Ascending aorta (tissue), 2 donors: ENCODE data around the gene CD300C. TPM values are rescaled to one million over a fixed set of nuclear protein-coding genes. Genes with fewer than 3 reads are reported as not detected.
"Not testable (repeated sequence)": the region's sequence is repeated elsewhere in the genome, so short reads cannot be mapped to it uniquely, and the experiment has no call there.

Experiments used
- DNase-seq, 2 donors: peaks; one replicate each; pipeline ENCODE4 v3.0.0-alpha.2; 2019; ENCODE audit warnings: low spot score in 2 of 2
- H3K27ac ChIP-seq, 2 donors: fragments of 200-600 bp; sonication (generic); one replicate each; pipeline ENCODE4 v1.5.1; 2016 to 2017; ENCODE audit warnings: mild to moderate bottlenecking in 1 of 2
- H3K27me3 ChIP-seq: fragments of 200-600 bp; sonication (generic); one replicate; pipeline ENCODE4 v1.5.1; 2017
- H3K36me3 ChIP-seq, 2 donors: fragments of 200-600 bp; sonication (generic); one replicate each; pipeline ENCODE4 v1.5.1; 2016
- H3K4me1 ChIP-seq, 2 donors: fragments of 200-600 bp; sonication (generic); one replicate each; pipeline ENCODE4 v1.5.1; 2016 to 2017; ENCODE audit warnings: mild to moderate bottlenecking in 1 of 2
- H3K4me3 ChIP-seq, 2 donors: fragments of 200-600 bp; sonication (generic); one replicate each; pipeline ENCODE4 v1.5.1; 2016 to 2017; ENCODE audit warnings: mild to moderate bottlenecking in 1 of 2
- H3K9me3 ChIP-seq, 2 donors: fragments of 200-600 bp; sonication (generic); one replicate each; pipeline ENCODE4 v1.5.1; 2016
- CTCF ChIP-seq, 3 experiments: fragments of 200-600 bp in 2 of 3; fragments of 450-650 bp in 1 of 3; sonication (generic) in 2 of 3; IDR thresholded peaks; one replicate each; pipeline ENCODE4 v1.5.1; 2016 to 2019; ENCODE audit warnings: antibody characterized with exemption in 3 of 3, mild to moderate bottlenecking in 1 of 3, moderate library complexity in 1 of 3
- intact Hi-C: fragments of 100-400 bp; cut with DNase I; formaldehyde crosslinking; loops from one replicate; pipeline ENCODE4 v1.15.1; 2023
- total RNA-seq: library from RNA; depleted of rRNA; stranded (reverse); fragments of >200 nt; gene quantifications from one replicate; pipeline ENCODE4 v1.1.0, GENCODE V29; 2016

CD300C gene
- total RNA-seq, 1 donor from 2014 or later: not detected

- intact Hi-C loops: no loop called here
- Histone ChIP-seq H3K4me1 (no peaks in the 10 kb centered on the region), H3K27me3 (no peaks in the 10 kb centered on the region), H3K36me3 (no peaks in the 10 kb centered on the region), H3K4me3 (no peak overlapping the region), H3K27ac (no peak overlapping the region), H3K9me3 (no peaks in the 10 kb centered on the region)
- TF ChIP-seq CTCF (IDR thresholded peaks at IDR 0.05): no peak
- DNase-seq: no peak
Measured at GRCh38 chr17:74520016-74520434, 25.9 kb downstream of the CD300C start.

GRCh38 chr17:74518413-74518981 lies 27.4 kb downstream of the CD300C start:
- H3K4me3 ChIP-seq, H3K9me3 ChIP-seq, DNase-seq, H3K4me1 ChIP-seq, H3K27ac ChIP-seq, H3K27me3 ChIP-seq, H3K36me3 ChIP-seq, intact Hi-C loops: not testable (repeated sequence)

GRCh38 chr17:74516561-74517328 lies 29.2 kb downstream of the CD300C start:
- Histone ChIP-seq H3K4me3 (no peak overlapping the region), H3K9me3 (no peaks in the 10 kb centered on the region), H3K36me3 (no peaks in the 10 kb centered on the region), H3K27me3 (no peaks in the 10 kb centered on the region), H3K4me1 (no peaks in the 10 kb centered on the region), H3K27ac (no peak overlapping the region)
- intact Hi-C loops: no loop called here
- DNase-seq: no peak
- TF ChIP-seq CTCF (IDR thresholded peaks at IDR 0.05): no peak

- no peak for DNase-seq
- Histone ChIP-seq H3K4me1 (no peaks in the 10 kb centered on the region), H3K4me3 (no peak overlapping the region), H3K36me3 (no peaks in the 10 kb centered on the region), H3K27me3 (no peaks in the 10 kb centered on the region), H3K27ac (no peak overlapping the region), H3K9me3 (no peaks in the 10 kb centered on the region)
- TF ChIP-seq CTCF (IDR thresholded peaks at IDR 0.05): no peak
- intact Hi-C loops: no loop called here
Measured at GRCh38 chr17:74515941-74516340, 30.0 kb downstream of the CD300C start.

GRCh38 chr17:74514632-74515334 lies 31.1 kb downstream of the CD300C start:
- no peaks in the 10 kb centered on the region for H3K4me1 ChIP-seq
- no peak overlapping the region for H3K4me3 ChIP-seq
- no peak for DNase-seq
- H3K9me3 ChIP-seq: no peaks in the 10 kb centered on the region
- no peak overlapping the region for H3K27ac ChIP-seq
- no peak for TF ChIP-seq CTCF (IDR thresholded peaks at IDR 0.05)
- H3K27me3 ChIP-seq: no peaks in the 10 kb centered on the region
- intact Hi-C loops: no loop called here
- no peaks in the 10 kb centered on the region for H3K36me3 ChIP-seq
